ENCODE measurements around the gene KNOP1. TPM values are rescaled to one million over a fixed set of nuclear protein-coding genes. Genes with fewer than 3 reads are reported as not detected.

KNOP1 gene
- total RNA-seq, 4 donors from 2014 or later, result 5.7 to 19.4 (median 13.8) TPM

GRCh38 chr16:19757762-19758595 is 40.0 kb upstream of the KNOP1 start:
- no peak for TF ChIP-seq CTCF (IDR thresholded peaks at IDR 0.05; ENCODE audit: low read depth)

- no peak for TF ChIP-seq CTCF (IDR thresholded peaks at IDR 0.05; ENCODE audit: low read depth)
These were observed 39.0 kb upstream of the KNOP1 start for GRCh38 chr16:19757026-19757425.

- TF ChIP-seq CTCF (IDR thresholded peaks at IDR 0.05; ENCODE audit: low read depth), result no peak
These were observed 37.2 kb upstream of the KNOP1 start for GRCh38 chr16:19755268-19755667.

- TF ChIP-seq CTCF (IDR thresholded peaks at IDR 0.05; ENCODE audit: low read depth), result no peak
These were observed 36.6 kb upstream of the KNOP1 start for GRCh38 chr16:19754644-19755036.

- no peak for TF ChIP-seq CTCF (IDR thresholded peaks at IDR 0.05; ENCODE audit: low read depth)
These were observed 36.0 kb upstream of the KNOP1 start for GRCh38 chr16:19753815-19754643.

- TF ChIP-seq CTCF (IDR thresholded peaks at IDR 0.05; ENCODE audit: low read depth), result no peak
These were observed 33.7 kb upstream of the KNOP1 start for GRCh38 chr16:19751478-19752385.
